ENCODE results near the gene CACNA1D.
"Not testable (repeated sequence)": the region's sequence is repeated elsewhere in the genome, so short reads cannot be mapped to it uniquely, and the experiment has no call there.

CACNA1D gene

DNA sequence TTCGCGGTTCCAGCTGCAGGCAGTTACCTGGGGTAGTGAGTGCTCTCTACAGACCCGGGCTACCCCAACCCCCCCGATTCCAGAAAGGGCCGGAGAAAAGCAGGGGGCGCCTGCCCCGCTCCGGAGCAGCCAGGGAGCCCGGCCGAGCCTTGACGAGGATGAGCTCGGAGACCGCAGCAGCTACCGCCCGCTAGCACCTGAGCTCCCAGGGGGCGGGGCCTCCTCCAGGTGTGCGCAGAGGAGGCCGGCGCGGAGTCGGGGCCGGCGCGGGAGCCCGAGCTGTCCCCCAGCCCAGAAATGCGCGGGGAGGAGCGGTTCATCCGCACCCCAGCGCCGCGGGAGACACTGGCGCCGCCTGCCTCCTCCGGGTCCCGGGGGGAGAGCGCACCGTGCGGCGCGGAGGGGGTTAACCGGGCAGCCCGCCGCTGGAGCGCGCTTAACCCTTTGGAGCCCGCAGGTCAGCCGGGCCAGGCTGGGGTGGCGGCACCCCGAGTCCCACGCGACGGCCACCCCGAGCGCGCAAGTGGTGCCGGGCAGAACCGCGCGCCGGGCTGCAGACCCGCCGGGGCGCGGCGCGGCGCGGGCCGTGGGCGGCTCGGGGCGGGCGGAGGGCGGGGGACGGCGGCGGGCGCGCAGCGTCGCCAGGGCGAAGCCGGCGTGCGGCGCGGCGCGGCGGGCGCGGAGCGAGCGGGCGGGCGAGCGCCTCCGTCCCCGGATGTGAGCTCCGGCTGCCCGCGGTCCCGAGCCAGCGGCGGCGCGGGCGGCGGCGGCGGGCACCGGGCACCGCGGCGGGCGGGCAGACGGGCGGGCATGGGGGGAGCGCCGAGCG lies at the start of gene CACNA1D:
Gene CACNA1D, plus strand, starts transcription at position 649 of the 829 bp plus-strand sequence. CDS start 556 bp downstream, outside the sequence.
- no peak for DNase-seq (ENCODE audit: low read depth in 2 of 2)

GRCh38 chr3:53457068-53457467 lies 37.3 kb upstream of the CACNA1D start:
- DNase-seq (ENCODE audit: low read depth in 2 of 2): no peak

GRCh38 chr3:53460326-53460725 lies 34.1 kb upstream of the CACNA1D start:
- no peak for DNase-seq (ENCODE audit: low read depth in 2 of 2)

DNA sequence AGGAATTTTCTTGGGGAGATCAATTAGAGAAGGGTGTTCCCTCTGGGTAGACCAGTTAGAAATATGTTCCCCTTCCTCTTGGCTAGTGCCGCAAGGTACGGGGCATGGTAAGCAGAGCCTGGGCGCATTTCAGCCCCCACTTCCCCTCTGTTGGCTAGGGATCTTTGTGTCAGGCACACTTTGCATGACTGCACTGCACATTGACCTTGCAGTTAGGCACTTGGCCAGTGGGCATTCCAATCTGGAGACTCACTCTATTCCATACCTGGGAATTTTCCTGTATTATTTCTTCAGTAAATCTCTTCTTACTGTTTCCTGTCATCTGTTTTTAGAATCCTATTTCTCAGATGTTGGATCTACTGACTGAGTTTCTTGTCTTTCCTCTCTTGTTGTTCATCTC lies 30.0 kb upstream of the CACNA1D start:
- DNase-seq (ENCODE audit: low read depth in 2 of 2): no peak

GRCh38 chr3:53469758-53470157 lies 24.7 kb upstream of the CACNA1D start:
- not testable (repeated sequence) for DNase-seq (ENCODE audit: low read depth in 2 of 2)

- DNase-seq (ENCODE audit: low read depth in 2 of 2): no peak
Observed at GRCh38 chr3:53473422-53473821, 21.0 kb upstream of the CACNA1D start.

DNA sequence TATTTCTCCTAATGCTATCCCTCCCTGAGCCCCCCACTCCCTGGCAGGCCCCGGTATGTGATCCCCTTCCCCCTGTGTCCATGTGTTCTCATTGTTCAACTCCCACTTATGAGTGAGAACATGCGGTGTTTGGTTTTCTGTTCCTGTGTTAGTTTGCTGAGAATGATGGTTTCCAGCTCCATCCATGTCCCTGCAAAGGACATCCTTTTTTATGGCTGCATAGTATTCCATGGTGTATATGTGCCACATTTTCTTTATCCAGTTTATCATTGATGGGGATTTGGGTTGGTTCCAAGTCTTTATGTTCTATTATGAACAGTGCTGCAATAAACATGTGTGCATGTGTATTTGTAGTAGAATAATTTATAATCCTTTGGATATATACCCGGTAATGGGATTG lies 18.0 kb upstream of the CACNA1D start:
- not testable (repeated sequence) for DNase-seq (ENCODE audit: low read depth in 2 of 2)

- not testable (repeated sequence) for DNase-seq (ENCODE audit: low read depth in 2 of 2)
Observed at GRCh38 chr3:53477689-53478088, 16.7 kb upstream of the CACNA1D start.

DNA sequence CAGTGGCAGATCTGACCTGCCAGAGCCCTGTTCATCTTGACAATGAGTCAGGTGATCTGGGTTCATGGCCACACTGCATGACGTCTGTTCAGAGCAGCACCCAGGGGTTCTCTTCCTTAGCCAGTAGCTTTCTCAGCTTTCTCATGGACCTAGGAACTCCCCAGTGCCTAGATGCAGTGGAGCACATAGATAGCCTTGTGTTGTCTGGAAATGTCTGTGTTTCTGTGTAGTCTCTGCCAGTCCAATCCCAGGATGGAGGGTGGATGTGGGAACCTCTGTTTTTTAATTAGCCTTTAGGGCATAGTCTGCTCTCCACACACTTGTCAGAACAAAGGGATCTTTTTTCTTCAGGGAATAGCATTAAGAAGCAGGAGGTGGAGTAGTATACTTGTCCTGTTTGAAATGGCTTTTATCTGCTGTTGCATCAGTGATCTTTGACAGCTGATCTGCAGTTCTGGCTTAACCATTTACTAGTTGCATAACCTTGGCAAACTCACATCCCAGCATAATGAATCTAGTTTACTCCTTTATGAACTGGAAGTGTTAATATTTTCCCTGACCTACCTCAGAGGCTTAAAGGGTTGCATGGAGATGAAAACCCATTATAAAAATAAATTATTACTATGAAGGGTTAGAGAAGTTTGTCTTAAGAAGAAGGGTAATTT lies 16.1 kb upstream of the CACNA1D start:
- DNase-seq (ENCODE audit: low read depth in 2 of 2): no peak

DNA sequence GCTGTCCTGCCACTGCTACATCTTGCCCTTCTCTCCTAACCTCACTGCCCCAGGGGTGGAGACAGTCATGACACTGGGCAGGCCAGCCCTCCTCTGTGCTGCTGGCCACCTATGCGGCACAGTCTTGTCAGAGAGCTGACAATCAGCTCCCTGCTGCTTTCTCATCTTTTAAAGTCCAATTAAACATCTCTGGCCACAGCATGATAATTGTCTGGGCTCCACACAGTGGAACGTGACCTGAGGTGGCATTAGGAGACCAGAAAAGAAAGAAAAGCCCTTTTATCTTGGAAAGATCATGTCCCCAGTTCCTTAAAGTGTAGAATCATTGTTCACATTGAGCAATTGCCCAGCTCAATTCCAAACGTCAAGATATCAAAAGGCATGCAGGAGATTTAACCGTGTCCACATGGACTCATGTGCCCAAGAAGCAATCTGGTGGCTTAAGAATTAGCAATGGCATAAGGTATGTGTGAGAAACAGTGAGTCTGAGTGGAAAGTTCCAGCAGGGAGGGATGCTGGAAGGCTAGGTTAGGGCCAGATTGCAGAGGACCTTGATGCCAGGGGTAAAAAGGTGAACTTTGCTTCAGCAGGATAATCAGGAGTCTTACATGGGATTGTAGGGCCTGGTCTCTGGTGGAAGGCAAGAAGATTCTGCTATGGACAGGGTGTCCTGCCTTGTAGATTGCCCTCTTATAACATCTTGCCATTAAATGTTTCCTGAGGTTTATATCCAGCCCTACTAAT lies 15.3 kb upstream of the CACNA1D start:
- no peak for DNase-seq (ENCODE audit: low read depth in 2 of 2)

DNA sequence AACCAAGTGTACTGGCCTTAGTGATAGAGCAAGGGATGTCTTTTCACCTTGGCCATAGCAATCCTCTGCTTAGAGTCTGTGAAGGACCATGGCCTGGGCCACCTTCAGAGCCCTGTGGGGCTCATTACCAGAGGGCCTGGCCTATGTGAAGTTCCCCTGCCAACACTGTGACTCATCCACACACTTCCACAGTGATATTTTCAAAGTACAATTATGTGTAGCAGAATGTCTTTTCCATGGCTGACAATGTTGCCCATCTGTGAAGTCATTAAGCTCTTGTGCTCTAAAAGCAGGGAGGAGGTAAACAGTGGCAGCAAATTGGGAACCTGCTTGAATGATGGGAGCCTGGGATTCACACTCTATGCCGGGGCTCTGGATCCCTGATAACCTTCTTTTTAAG lies 12.2 kb upstream of the CACNA1D start:
- DNase-seq (ENCODE audit: low read depth in 2 of 2): no peak

- no peak for DNase-seq (ENCODE audit: low read depth in 2 of 2)
Observed at GRCh38 chr3:53483821-53484220, 10.6 kb upstream of the CACNA1D start.

DNA sequence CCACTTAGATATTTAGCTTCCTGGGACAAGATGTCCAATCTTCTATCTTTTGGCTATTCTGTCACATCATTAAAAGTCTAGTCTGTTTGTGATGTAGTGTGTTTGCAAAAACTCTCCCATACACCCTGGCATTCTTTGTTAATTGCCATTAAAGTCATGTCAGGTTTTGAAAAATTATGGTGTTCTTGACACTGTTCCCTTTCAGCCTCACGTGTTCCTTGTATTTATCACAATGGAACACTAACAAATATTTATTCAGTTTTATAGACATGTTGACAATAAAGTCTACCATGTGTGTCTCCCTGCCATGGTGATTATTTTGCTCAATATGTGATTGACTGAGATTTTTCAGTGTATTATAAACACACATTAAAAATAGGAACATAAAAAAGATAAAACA lies 9.4 kb upstream of the CACNA1D start:
- DNase-seq (ENCODE audit: low read depth in 2 of 2): no peak

- no peak for DNase-seq (ENCODE audit: low read depth in 2 of 2)
Observed at GRCh38 chr3:53485675-53486403, 8.6 kb upstream of the CACNA1D start.

- no peak for DNase-seq (ENCODE audit: low read depth in 2 of 2)
Observed at GRCh38 chr3:53486961-53487654, 7.3 kb upstream of the CACNA1D start.

DNA sequence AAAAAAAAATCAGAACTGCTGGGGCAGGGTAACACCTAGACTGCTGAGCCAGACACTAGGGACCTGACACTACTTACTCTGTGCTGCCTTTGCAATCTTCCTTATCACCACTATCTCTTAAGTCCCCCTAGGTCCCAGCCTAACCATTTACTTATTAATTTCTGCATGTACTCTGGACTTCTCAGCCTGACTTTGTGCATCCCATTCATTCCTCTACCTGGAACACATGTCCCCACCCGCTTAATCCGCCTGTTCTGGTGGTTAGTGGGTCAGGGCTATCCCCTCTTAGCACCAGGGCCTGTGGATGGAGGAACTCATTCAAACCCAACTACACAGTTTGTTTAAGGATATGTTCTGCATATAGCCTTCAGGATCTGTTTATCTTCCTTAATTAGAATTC lies 5.0 kb upstream of the CACNA1D start:
- no peak for DNase-seq (ENCODE audit: low read depth in 2 of 2)

GRCh38 chr3:53489787-53490458 lies 4.5 kb upstream of the CACNA1D start:
- no peak for DNase-seq (ENCODE audit: low read depth in 2 of 2)

- no peak for DNase-seq (ENCODE audit: low read depth in 2 of 2)
Observed at GRCh38 chr3:53490459-53490968, 3.9 kb upstream of the CACNA1D start.

DNA sequence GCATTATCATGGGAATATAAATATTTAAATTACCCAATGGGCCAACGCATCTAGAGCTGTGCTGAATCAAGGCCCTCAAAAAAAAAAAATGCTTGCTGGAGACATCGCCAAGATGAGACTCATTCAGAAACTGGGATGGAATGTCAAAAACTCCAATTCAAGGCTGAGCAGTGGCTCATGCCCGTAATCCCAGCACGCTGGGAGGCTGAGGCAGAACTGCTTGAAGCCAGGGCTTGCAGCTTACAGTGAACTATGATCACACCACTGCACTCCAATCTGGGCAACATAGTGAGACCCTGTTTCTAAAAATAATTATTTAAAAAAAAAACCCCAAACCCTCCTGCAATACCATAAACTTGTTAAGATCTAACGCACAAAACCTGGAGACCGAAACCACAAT lies 3.1 kb upstream of the CACNA1D start:
- no peak for DNase-seq (ENCODE audit: low read depth in 2 of 2)

DNA sequence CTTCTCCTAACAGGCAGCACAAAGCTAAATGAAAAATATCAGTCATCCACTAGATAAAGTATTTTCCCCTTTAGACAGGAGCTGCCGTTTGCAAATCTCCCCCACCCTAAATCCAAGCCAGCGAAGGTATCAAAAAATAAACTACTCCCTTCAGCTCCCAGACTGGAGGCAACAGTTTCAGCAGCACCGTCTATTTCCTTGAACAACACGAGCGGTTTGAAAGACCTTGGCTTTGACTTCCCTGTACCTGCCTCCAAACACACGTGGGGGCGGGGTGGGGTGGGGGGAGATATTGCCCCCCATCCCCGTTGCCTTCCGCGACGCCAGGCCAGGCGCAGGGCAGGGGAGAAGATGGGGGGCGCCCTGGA lies 832 bp upstream of the CACNA1D start:
- DNase-seq (ENCODE audit: low read depth in 2 of 2): no peak

- no peak for DNase-seq (ENCODE audit: low read depth in 2 of 2)
Observed at GRCh38 chr3:53495146-53495519, 722 bp downstream of the CACNA1D start.

Data from fibroblast of skin of left biceps (primary cell).